Prostate gland (tissue), 2 donors: ENCODE results near the gene DISP3. TPM values are rescaled to one million over a fixed set of nuclear protein-coding genes. Genes with fewer than 3 reads are reported as not detected.

Experiments used
- DNase-seq: peaks from one replicate; pipeline ENCODE4 v3.0.0-alpha.2; 2019; ENCODE audit warnings: low spot score
- H3K27ac ChIP-seq, 2 donors: fragments of 200-600 bp; sonication (generic); 2 replicates each; pipeline ENCODE4 v1.5.1; 2017 to 2019
- H3K27me3 ChIP-seq: fragments of 200-600 bp; sonication (generic); replicated peaks from 2 replicates; pipeline ENCODE4 v1.5.1; 2019; ENCODE audit not compliant: insufficient read depth
- H3K36me3 ChIP-seq, 2 donors: fragments of 200-600 bp; sonication (generic); 1 replicate in 1 of 2; 2 replicates in 1 of 2; pipeline versions ENCODE4 v1.5.1 to v1.8.1; 2017 to 2019
- H3K4me1 ChIP-seq: fragments of 200-600 bp; sonication (generic); replicated peaks from 2 replicates; pipeline ENCODE4 v1.5.1; 2019
- H3K4me3 ChIP-seq, 2 donors: fragments of 200-600 bp; sonication (generic); 2 replicates each; pipeline ENCODE4 v1.5.1; 2017 to 2019
- H3K9me3 ChIP-seq: fragments of 200-600 bp; sonication (generic); 2 replicates; pipeline ENCODE4 v1.5.1; 2017
- CTCF ChIP-seq, 4 experiments: fragments of 200-600 bp in 2 of 4; fragments of 450-650 bp in 2 of 4; sonication (generic) in 2 of 4; IDR thresholded peaks; 1 replicate in 3 of 4; 2 replicates in 1 of 4; pipeline ENCODE4 v1.5.1; 2016 to 2019; ENCODE audit warnings: antibody characterized with exemption in 4 of 4, mild to moderate bottlenecking in 2 of 4, moderate library complexity in 2 of 4
- POLR2A ChIP-seq: fragments of 450-650 bp; IDR thresholded peaks from one replicate; pipeline ENCODE4 v1.6.1; 2016; ENCODE audit warnings: antibody characterized with exemption, mild to moderate bottlenecking
- POLR2AphosphoS5 ChIP-seq: sonication (generic); formaldehyde crosslinking; IDR thresholded peaks from one replicate; pipeline ENCODE4 v1.6.1; 2017; ENCODE audit warnings: antibody characterized with exemption
- WGBS: methylation state at CpG from one replicate; pipeline ENCODE4 v1.1.5; 2018; 5-methylcytosine and 5-hydroxymethylcytosine counted together
- intact Hi-C: fragments of 100-400 bp; cut with DNase I; formaldehyde crosslinking; loops from one replicate; pipeline ENCODE4 v1.14.2; 2022
- total RNA-seq, 2 donors: library from RNA; depleted of rRNA; stranded (reverse); fragments of >200 nt; gene quantifications; one replicate each; pipeline ENCODE4 v1.1.0, GENCODE V29; 2016

DISP3 gene
- total RNA-seq, 2 donors from 2014 or later: 0.80 to 1.7 TPM

GRCh38 chr1:11536573-11537379 is 57.8 kb downstream of the DISP3 start:
- TF ChIP-seq CTCF (IDR thresholded peaks at IDR 0.05) (no peak), POLR2A (no peak), POLR2AphosphoS5 (no peak)
- H3K4me3 ChIP-seq: no peak overlapping the region
- intact Hi-C loops: no loop called here
- H3K9me3 ChIP-seq: no peaks in the 10 kb centered on the region
- no peaks in the 10 kb centered on the region for H3K36me3 ChIP-seq
- no peak overlapping the region for H3K27ac ChIP-seq
- 83% methylated on average over 25 of the region's 26 CpGs for WGBS
- DNase-seq: no peak
- peaks cover 2% of the 10 kb centered on the region for H3K27me3 ChIP-seq
- no peaks in the 10 kb centered on the region for H3K4me1 ChIP-seq

- WGBS: 65% methylated on average over 9 of the region's 9 CpGs
- no peak for DNase-seq
Measured at GRCh38 chr1:11537380-11537764, 58.4 kb downstream of the DISP3 start.

GRCh38 chr1:11537854-11538591 is 59.1 kb downstream of the DISP3 start:
- 78% methylated on average over 14 of the region's 14 CpGs for WGBS
- no peaks in the 10 kb centered on the region for H3K9me3 ChIP-seq
- no peaks in the 10 kb centered on the region for H3K4me1 ChIP-seq
- no peak overlapping the region for H3K27ac ChIP-seq
- no peak overlapping the region for H3K4me3 ChIP-seq
- intact Hi-C loops: no loop called here
- TF ChIP-seq CTCF (IDR thresholded peaks at IDR 0.05) (no peak), POLR2A (no peak), POLR2AphosphoS5 (no peak)
- H3K36me3 ChIP-seq: no peaks in the 10 kb centered on the region
- DNase-seq: no peak
- peaks cover 2% of the 10 kb centered on the region for H3K27me3 ChIP-seq

More at GRCh38 chr1:11537380-11537764, 58.4 kb downstream of the DISP3 start:
- H3K27ac ChIP-seq: no peak overlapping the region
- peaks cover 2% of the 10 kb centered on the region for H3K27me3 ChIP-seq
- H3K9me3 ChIP-seq: no peaks in the 10 kb centered on the region
- TF ChIP-seq CTCF (IDR thresholded peaks at IDR 0.05) (no peak), POLR2A (no peak), POLR2AphosphoS5 (no peak)
- H3K4me3 ChIP-seq: no peak overlapping the region
- intact Hi-C loops: no loop called here
- H3K36me3 ChIP-seq: no peaks in the 10 kb centered on the region
- H3K4me1 ChIP-seq: no peaks in the 10 kb centered on the region

- no peaks in the 10 kb centered on the region for H3K9me3 ChIP-seq
- no peak for DNase-seq
- no peaks in the 10 kb centered on the region for H3K4me1 ChIP-seq
- no peak overlapping the region for H3K27ac ChIP-seq
- H3K36me3 ChIP-seq: no peaks in the 10 kb centered on the region
- H3K27me3 ChIP-seq: peaks cover 2% of the 10 kb centered on the region
- no peak overlapping the region for H3K4me3 ChIP-seq
- intact Hi-C loops: no loop called here
- 79% methylated on average over 9 of the region's 9 CpGs for WGBS
- no peak for TF ChIP-seq CTCF (IDR thresholded peaks at IDR 0.05)
- no peak for TF ChIP-seq POLR2AphosphoS5
- TF ChIP-seq POLR2A: no peak
Measured at GRCh38 chr1:11538886-11539285, 59.9 kb downstream of the DISP3 start.
